Choroid plexus epithelial cell (primary cell): ENCODE data around the gene MMP17.
"Not testable (repeated sequence)": the region's sequence is repeated elsewhere in the genome, so short reads cannot be mapped to it uniquely, and the experiment has no call there.

Experiments
- DNase-seq: peaks from one replicate; pipeline ENCODE4 v3.0.0-alpha.2; 2010; ENCODE audit warnings: low read depth
- H3K4me3 ChIP-seq: 2 replicates; pipeline ENCODE4 v1.5.1; 2011; ENCODE audit warnings: low read depth, mild to moderate bottlenecking, control low read depth, low read length, moderate library complexity
- TF ChIP-seq, protein P1 (sequence below): conservative IDR thresholded peaks from 2 replicates; pipeline ENCODE4 v1.5.1; 2011; ENCODE audit warnings: low read depth, mild to moderate bottlenecking, control low read depth, inconsistent platforms, low read length, moderate library complexity

The MMP17 gene

DNA sequence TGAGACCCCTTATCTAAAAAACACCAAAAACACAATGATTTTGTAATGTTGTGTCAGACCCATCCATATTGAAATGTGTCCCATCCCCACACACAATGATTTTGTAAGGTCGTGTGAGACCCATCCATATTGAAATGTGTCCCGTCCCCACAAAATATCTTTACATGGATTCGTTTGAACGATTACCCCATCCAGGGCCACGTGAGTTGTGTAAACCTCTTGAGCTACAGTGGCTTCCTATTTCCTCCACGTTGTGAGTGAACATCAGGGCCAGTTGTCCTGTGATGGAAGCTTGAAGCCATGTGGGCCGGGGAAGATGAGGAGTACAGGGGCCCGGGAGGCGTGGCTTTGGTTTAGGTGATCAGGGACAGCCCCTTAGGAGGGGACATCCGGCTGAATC lies 39.3 kb downstream of the MMP17 start:
- DNase-seq = no peak
- TF ChIP-seq, protein P1, sequence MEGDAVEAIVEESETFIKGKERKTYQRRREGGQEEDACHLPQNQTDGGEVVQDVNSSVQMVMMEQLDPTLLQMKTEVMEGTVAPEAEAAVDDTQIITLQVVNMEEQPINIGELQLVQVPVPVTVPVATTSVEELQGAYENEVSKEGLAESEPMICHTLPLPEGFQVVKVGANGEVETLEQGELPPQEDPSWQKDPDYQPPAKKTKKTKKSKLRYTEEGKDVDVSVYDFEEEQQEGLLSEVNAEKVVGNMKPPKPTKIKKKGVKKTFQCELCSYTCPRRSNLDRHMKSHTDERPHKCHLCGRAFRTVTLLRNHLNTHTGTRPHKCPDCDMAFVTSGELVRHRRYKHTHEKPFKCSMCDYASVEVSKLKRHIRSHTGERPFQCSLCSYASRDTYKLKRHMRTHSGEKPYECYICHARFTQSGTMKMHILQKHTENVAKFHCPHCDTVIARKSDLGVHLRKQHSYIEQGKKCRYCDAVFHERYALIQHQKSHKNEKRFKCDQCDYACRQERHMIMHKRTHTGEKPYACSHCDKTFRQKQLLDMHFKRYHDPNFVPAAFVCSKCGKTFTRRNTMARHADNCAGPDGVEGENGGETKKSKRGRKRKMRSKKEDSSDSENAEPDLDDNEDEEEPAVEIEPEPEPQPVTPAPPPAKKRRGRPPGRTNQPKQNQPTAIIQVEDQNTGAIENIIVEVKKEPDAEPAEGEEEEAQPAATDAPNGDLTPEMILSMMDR = no peak
- H3K4me3 ChIP-seq = no peak overlapping the region

DNA sequence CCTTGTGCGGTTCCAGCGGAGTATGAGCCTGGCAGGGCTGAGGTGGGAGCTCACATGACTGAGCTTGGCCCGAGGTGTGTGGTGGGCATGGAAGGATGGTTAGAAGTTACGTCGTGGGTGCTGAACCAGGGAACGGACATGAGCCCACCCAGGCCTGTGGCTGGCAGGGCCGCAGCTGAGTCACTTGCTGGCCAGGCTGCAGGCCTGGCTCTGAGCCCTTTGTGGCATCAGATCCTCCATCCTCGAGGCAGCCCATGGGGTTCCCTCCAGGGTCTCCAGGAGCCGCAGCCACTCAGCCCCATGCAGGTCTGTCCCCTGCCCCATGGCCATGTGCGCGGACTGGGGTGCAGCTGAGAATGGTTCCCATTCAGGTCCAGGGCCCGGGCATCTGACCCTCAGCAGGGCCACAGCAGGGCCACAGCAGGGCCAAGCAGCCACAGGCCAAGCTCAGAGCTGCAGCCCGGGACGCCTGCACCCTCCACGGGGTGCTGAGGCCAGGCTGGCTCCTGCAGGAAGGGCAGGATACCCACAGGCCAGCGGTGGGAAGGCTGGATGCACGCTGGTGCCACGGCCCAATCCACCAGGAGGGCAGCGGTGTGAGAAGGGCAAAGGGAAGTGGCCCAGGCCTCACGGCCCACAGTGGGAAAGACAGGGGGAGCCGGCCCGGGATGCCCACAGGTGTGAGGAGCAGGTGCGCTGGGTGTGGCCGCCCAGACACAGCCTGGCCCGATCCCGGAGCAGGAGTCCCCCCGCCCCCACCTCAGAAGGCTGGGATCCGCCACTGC lies 39.9 kb downstream of the MMP17 start:
- no peak for DNase-seq
- H3K4me3 ChIP-seq = no peak overlapping the region
- TF ChIP-seq, protein P1 = no peak

DNA sequence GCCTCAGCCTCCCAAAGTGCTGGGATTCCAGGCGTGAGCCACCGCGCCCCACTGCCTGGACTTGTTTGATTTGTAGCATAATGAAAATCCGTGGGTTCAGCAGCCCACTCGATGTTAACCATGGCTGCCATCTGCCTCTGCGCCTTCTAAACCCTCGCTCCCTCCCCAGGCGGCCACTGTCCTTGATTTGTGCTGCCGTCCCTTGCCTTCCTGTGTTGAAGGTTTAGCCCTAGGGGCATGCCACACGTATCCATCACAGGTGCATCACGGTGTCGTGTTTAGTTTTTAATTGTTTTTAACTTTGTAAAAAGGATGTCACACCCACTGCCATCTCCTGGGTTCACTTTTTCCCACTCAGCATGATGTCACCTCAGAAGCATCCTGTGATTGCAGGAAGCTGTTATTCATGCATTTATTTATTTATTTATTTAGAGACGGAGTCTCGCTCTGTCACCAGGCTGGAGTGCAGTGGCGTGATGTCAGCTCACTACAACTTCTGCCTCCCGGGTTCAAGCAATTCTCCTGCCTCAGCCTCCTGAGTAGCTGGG lies 41.8 kb downstream of the MMP17 start:
- TF ChIP-seq, protein P1 = no peak
- H3K4me3 ChIP-seq = no peak overlapping the region
- DNase-seq = peak; percentile 58

DNA sequence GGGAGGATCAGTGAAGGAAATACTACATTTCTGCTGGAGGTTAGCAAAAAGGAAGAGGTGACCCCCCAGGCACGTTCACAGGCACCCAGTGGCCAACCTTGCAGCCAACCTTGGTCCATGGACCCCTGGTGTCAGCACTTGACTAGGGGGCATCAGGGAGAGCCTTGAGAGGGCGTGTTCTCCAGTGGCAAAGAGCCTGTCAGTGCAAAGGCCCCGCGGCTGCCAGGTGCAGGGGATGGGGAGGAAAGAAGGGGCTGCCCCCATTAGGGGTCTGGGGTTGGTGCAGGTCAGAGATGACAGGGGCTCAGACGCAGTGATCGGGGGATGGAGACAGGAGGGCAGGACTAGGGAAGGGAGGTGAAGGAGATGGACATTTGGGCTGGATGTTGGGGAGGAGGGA lies 43.5 kb downstream of the MMP17 start:
- H3K4me3 ChIP-seq = no peak overlapping the region
- TF ChIP-seq, protein P1 = no peak
- DNase-seq = no peak

DNA sequence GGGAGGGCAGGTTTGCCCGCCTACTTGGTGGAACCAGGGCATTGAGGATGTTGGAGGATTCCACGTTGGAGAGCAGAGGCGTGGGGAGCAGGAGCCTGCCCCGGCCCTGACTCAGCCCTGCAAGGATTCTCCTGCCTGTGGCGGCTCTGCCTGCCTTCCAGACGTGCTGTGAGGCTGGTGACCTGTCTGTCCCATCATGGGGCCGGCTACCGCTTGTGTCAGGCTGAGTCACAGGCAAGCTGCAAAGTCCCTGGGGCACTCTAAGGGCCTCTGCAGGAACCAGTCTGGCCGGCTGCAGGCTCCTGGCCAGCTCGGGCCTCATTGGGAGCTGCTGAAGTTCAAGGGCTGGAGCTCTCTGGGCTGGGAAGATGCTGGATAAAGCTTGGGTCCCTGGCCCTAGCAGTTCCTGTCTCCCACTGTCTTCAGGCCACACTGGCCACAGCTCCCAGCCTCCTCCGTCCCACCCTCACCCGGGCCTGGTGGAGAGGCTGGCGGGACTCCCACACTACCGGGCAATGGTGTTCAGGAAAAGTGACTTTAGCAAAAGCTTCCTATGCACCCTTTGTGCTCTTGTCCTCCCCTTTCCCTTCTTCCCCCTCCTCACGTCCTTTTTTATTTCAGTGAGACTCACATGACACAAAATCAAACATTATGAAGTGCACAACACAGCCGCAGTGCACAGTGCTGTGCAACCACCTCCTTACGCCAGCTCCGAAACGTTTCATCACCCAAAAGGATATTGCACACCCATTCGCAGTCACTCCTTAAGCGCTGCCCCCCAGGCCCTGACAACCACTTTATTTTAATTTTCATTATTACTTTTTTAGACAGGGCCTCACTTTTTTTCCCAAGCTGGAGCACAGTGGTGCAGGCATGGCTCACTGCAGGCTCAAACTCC lies 44.2 kb downstream of the MMP17 start:
- TF ChIP-seq, protein P1 = no peak

DNA sequence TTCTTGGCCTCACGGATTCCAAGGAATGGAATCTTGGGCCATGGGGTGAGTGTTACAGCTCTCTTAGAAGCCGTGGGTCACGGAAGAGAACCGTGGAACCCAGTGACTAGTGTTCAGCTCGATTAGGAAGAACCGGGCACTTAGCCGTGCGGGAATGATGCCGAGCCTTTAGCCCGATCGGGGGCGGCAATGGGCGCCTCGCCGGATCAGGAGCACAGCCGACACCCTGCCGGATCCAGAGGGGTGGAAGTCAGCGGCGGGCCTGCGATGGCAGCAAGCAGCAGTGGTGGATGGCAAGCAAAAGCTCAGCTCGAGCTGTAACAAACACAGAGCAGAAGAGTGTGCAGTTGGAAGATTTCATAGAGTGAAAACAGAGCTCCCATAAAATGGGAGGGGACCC lies 45.1 kb downstream of the MMP17 start:
- no peak for DNase-seq
- TF ChIP-seq, protein P1 = no peak
- no peak overlapping the region for H3K4me3 ChIP-seq

More for the DNA sequence above, 44.2 kb downstream of the MMP17 start:
- no peak overlapping the region for H3K4me3 ChIP-seq
- DNase-seq = peak; percentile 72

DNA sequence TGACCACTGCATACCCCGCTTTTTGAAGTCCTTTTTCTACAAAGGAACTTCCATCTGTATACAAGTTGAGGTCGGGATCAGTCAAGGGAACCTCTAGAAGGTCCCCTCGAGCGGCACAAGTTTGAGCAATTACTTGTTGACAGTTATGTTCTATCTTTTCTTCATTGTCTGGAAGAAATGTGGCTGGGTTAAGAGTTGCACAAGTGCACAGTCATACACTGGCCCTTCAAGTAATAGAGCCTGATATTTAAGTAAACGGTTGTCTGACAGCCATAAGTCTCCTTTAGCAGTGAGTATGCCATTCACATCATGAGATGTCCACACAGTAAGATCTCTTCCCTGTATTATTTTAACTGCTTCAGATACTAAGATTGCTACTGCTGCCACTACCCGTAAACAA lies 46.8 kb downstream of the MMP17 start:
- not testable (repeated sequence) for H3K4me3 ChIP-seq, DNase-seq

DNA sequence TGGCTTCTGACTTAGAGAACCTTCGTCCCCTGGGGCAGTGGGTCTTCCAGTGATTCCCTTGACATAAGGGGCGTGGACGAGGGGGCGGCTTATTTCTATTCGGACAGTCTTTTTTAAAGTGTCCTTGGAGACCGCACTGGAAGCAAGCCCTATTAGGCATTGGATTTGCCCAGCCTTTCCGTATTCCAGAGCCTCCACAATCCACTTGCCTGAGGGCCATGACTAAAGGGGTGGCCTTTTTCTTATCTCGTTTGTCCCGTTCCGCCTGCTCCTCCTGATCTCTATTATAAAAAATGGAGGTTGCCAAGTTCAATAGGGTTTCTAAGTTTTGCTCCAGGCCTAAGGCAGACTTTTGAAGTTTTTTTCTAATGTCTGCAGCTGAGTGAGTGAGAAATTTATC lies 49.0 kb downstream of the MMP17 start:
- not testable (repeated sequence) for DNase-seq, H3K4me3 ChIP-seq

DNA sequence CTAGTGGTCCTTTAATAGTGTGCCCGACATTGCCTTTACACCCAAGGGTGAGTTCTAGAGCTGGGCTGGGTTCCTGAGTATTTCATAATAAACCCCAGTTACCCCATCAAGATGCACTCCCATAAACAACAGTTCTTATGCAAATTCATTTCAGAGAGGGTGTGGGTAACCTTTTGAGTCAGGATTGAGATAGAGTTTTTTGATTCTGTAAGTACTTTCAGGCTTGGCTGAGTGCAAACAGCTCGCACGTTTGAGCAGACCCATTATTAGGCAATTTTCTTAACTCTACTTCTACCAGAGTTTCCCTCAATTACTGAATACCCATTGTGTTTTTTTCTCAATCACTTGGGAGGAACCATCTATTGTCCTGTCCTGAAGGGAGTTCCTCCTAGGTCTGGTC lies 50.2 kb downstream of the MMP17 start:
- DNase-seq, H3K4me3 ChIP-seq: not testable (repeated sequence)
